CD14-positive monocyte (primary cell): Measurements from ENCODE around the gene RABL6. TPM values are rescaled to one million over a fixed set of nuclear protein-coding genes. Genes with fewer than 3 reads are reported as not detected.
A peak's percentile ranks its signal among the peaks of the same experiment; 100 is the strongest.

ENCODE experiments used
- DNase-seq, 3 donors: peaks; one replicate each; pipeline ENCODE4 v3.0.0-alpha.2; 2011 to 2022
- H2AFZ ChIP-seq: 2 replicates; pipeline ENCODE4 v1.6.0; 2012; ENCODE audit warnings: mild to moderate bottlenecking, low read depth, low read length, inconsistent platforms; ENCODE audit not compliant: insufficient read depth, poor library complexity, severe bottlenecking
- H3K27ac ChIP-seq, 2 donors: 1 replicate in 1 of 2; 2 replicates in 1 of 2; pipeline ENCODE4 v1.5.1; 2012 to 2013; ENCODE audit warnings: low read length in 2 of 2, control low read depth in 1 of 2, inconsistent platforms in 1 of 2, low read depth in 1 of 2, mild to moderate bottlenecking in 1 of 2
- H3K27me3 ChIP-seq, 2 donors: one replicate each; pipeline versions ENCODE4 v1.6.0 to v1.6.1; 2011 to 2013; ENCODE audit warnings: low read length in 2 of 2; ENCODE audit not compliant: control insufficient read depth in 2 of 2, insufficient read depth in 2 of 2
- H3K36me3 ChIP-seq, 2 donors: replicated peaks in 1 of 2; 1 replicate in 1 of 2; 2 replicates in 1 of 2; pipeline versions ENCODE4 v1.5.1 to v1.6.1; 2012 to 2013; ENCODE audit warnings: low read length in 2 of 2, control low read depth in 1 of 2, inconsistent platforms in 1 of 2, mild to moderate bottlenecking in 1 of 2; ENCODE audit not compliant: insufficient read depth in 2 of 2, control insufficient read depth in 1 of 2
- H3K4me1 ChIP-seq, 2 donors: 1 replicate in 1 of 2; 2 replicates in 1 of 2; pipeline versions ENCODE4 v1.5.1 to v1.6.1; 2012 to 2013; ENCODE audit warnings: low read length in 2 of 2, control low read depth in 1 of 2, inconsistent platforms in 1 of 2, mild to moderate bottlenecking in 1 of 2, moderate library complexity in 1 of 2; ENCODE audit not compliant: insufficient read depth in 2 of 2, control insufficient read depth in 1 of 2
- H3K4me2 ChIP-seq: replicated peaks from 2 replicates; pipeline ENCODE3; 2012; ENCODE audit warnings: low read length, moderate library complexity, mild to moderate bottlenecking; ENCODE audit not compliant: poor library complexity, severe bottlenecking; ENCODE audit errors: extremely low read depth
- H3K4me3 ChIP-seq, 3 experiments: fragments of 200-600 bp in 1 of 3; sonication (generic) in 1 of 3; replicated peaks in 1 of 3; 1 replicate in 2 of 3; 2 replicates in 1 of 3; pipeline ENCODE4 v1.5.1; 2011 to 2013; ENCODE audit warnings: low read length in 3 of 3, mild to moderate bottlenecking in 3 of 3, control low read depth in 2 of 3, low read depth in 2 of 3, inconsistent platforms in 1 of 3, moderate library complexity in 1 of 3
- H3K79me2 ChIP-seq: 2 replicates; pipeline ENCODE4 v1.6.0; 2012; ENCODE audit warnings: mild to moderate bottlenecking, control low read depth, inconsistent platforms, low read length, moderate library complexity; ENCODE audit not compliant: insufficient read depth
- H3K9ac ChIP-seq: 2 replicates; pipeline ENCODE4 v1.6.0; 2017; ENCODE audit warnings: low read length, mild to moderate bottlenecking; ENCODE audit not compliant: insufficient read depth, poor library complexity, severe bottlenecking
- H3K9me3 ChIP-seq, 2 donors: replicated peaks in 1 of 2; 1 replicate in 1 of 2; 2 replicates in 1 of 2; pipeline versions ENCODE4 v1.5.1 to v1.6.1; 2012 to 2013; ENCODE audit warnings: low read length in 2 of 2, control low read depth in 1 of 2; ENCODE audit not compliant: control insufficient read depth in 1 of 2, insufficient read depth in 1 of 2
- H4K20me1 ChIP-seq: 2 replicates; pipeline ENCODE4 v1.6.0; 2012; ENCODE audit warnings: mild to moderate bottlenecking, low read length, control low read depth, moderate library complexity; ENCODE audit not compliant: insufficient read depth
- H3K27ac Mint-ChIP-seq, 7 donors: one replicate each; pipeline ENCODE4 v1.8.0; 2020; ENCODE audit warnings: mild to moderate bottlenecking in 7 of 7, mixed read lengths in 7 of 7, moderate library complexity in 6 of 7, inconsistent platforms in 2 of 7
- H3K27me3 Mint-ChIP-seq, 3 donors: one replicate each; pipeline ENCODE4 v1.8.0; 2021 to 2022; ENCODE audit warnings: low read depth in 3 of 3, mild to moderate bottlenecking in 3 of 3, mixed read lengths in 3 of 3, moderate library complexity in 3 of 3, inconsistent platforms in 1 of 3
- H3K36me3 Mint-ChIP-seq, 2 donors: one replicate each; pipeline ENCODE4 v1.8.0; 2020; ENCODE audit warnings: mixed read lengths in 2 of 2, inconsistent platforms in 1 of 2, mild to moderate bottlenecking in 1 of 2
- H3K4me1 Mint-ChIP-seq: one replicate; pipeline ENCODE4 v1.8.0; 2020; ENCODE audit warnings: mild to moderate bottlenecking, mixed read lengths
- H3K4me3 Mint-ChIP-seq, 2 donors: one replicate each; pipeline ENCODE4 v1.8.0; 2020; ENCODE audit warnings: mild to moderate bottlenecking in 2 of 2, mixed read lengths in 2 of 2, moderate library complexity in 1 of 2
- H3K9me3 Mint-ChIP-seq, 7 donors: one replicate each; pipeline ENCODE4 v1.8.0; 2020 to 2022; ENCODE audit warnings: mixed read lengths in 7 of 7, mild to moderate bottlenecking in 6 of 7, moderate library complexity in 6 of 7, inconsistent platforms in 2 of 7
- WGBS: methylation state at CpG from one replicate; pipeline ENCODE4 v1.1.5; 2013; ENCODE audit warnings: missing lambda C conversion rate; ENCODE audit not compliant: insufficient coverage; 5-methylcytosine and 5-hydroxymethylcytosine counted together
- intact Hi-C, 2 donors: fragments of 100-400 bp; cut with micrococcal nuclease; formaldehyde crosslinking; loops; one replicate each; pipeline versions ENCODE4 v1.15.0 to v1.15.1; 2023
- polyA plus RNA-seq, 3 donors: library from polyadenylated mRNA; depleted of rRNA in 1 of 3; unstranded in 2 of 3; stranded (reverse) in 1 of 3; fragments of 300-500 nt in 2 of 3; fragments of >200 nt in 1 of 3; fragmentation: Illumina TruSeq in 2 of 3; gene quantifications; 1 replicate in 2 of 3; 2 replicates in 1 of 3; pipeline ENCODE4 v1.2.3, GENCODE V29; 2012 to 2021
- TF ChIP-seq, protein P1 (sequence below): fragments of 200-600 bp; IDR thresholded peaks from one replicate; pipeline ENCODE4 v1.8.0; 2022; ENCODE audit warnings: antibody characterized with exemption, mild to moderate bottlenecking

The RABL6 gene
- polyA plus RNA-seq, 3 donors, result 6.7 to 30.9 (median 8.1) TPM

DNA sequence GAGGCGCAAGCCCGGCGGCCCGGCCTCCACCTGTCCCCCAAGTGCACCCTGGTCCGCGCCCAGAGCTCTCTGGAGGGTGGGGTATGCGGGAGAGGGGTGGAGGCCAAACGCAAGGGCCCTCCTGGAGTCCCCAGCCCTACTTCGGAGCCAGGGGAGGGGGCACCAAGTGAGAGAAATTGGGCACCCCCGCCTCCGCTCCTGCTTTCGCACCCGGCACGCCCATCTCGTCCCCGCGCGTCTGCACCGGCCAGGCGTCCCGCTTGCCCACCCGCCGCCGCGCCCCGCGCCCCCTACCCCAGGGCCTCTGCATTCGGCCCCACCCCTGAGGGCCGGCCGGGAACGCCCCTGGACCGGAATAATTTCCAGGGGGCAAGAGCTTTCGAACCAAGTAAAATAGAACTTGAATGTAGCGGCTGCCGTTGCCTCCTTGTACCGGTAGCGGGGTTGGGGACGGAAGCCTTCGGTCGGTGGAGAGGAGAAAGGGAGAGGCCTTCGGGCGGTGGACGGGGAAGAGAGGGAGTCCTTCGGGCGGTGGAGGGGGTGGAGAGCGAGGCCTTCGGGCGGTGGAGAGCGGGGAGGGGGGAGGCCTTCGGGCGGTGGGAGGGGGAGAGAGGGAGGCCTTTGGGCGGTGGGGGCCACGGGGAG, 40.8 kb downstream of the RABL6 start:
- Histone ChIP-seq H3K4me1 (peaks cover 22 to 42% of the 10 kb centered on the region in 2 donors), H3K27me3 (peaks cover 12 to 31% of the 10 kb centered on the region in 2 donors), H3K4me3 (peak overlapping the region; percentile 74 to 93 (median 76)), H3K9me3 (peaks cover 0 to 5% of the 10 kb centered on the region in 2 donors), H3K36me3 (peaks cover 0 to 5% of the 10 kb centered on the region in 2 donors), H3K4me2 (peak overlapping the region; percentile 99), H4K20me1 (peaks cover 9% of the 10 kb centered on the region), H3K79me2 (no peaks in the 10 kb centered on the region), H3K27ac (peak overlapping the region; percentile 31 to 73), H2AFZ (peak overlapping the region; percentile 68), H3K9ac (peak overlapping the region; percentile 56)
- peaks cover 29 to 41% (median 30%) of the 10 kb centered on the region in 3 donors for H3K27me3 Mint-ChIP-seq
- H3K4me3 Mint-ChIP-seq, result peak overlapping the region; percentile 92 to 97
- DNase-seq, result peak in 2 of 3 donors; percentile 15 to 28
- TF ChIP-seq, protein P1, sequence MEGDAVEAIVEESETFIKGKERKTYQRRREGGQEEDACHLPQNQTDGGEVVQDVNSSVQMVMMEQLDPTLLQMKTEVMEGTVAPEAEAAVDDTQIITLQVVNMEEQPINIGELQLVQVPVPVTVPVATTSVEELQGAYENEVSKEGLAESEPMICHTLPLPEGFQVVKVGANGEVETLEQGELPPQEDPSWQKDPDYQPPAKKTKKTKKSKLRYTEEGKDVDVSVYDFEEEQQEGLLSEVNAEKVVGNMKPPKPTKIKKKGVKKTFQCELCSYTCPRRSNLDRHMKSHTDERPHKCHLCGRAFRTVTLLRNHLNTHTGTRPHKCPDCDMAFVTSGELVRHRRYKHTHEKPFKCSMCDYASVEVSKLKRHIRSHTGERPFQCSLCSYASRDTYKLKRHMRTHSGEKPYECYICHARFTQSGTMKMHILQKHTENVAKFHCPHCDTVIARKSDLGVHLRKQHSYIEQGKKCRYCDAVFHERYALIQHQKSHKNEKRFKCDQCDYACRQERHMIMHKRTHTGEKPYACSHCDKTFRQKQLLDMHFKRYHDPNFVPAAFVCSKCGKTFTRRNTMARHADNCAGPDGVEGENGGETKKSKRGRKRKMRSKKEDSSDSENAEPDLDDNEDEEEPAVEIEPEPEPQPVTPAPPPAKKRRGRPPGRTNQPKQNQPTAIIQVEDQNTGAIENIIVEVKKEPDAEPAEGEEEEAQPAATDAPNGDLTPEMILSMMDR, result no peak
- peak overlapping the region in 4 of 7 donors; percentile 49 to 97 (median 90) for H3K27ac Mint-ChIP-seq
- intact Hi-C loops, result loop anchor here (2.0 to 10.0 kb wide), 5 partner anchors 38 to 104 kb away; partner anchors contain the start of genes TRAF2 (in 2 of the 2), C8G (in 1 of the 2), FBXW5 (in 1 of the 2) and LCN12 (in 1 of the 2)
- peaks cover 0 to 9% of the 10 kb centered on the region in 2 donors for H3K36me3 Mint-ChIP-seq
- under 1% methylated on average over 38 of the region's 53 CpGs for WGBS
- H3K9me3 Mint-ChIP-seq, result peaks cover 0 to 15% (median 10%) of the 10 kb centered on the region in 7 donors
- peaks cover 22% of the 10 kb centered on the region for H3K4me1 Mint-ChIP-seq

DNA sequence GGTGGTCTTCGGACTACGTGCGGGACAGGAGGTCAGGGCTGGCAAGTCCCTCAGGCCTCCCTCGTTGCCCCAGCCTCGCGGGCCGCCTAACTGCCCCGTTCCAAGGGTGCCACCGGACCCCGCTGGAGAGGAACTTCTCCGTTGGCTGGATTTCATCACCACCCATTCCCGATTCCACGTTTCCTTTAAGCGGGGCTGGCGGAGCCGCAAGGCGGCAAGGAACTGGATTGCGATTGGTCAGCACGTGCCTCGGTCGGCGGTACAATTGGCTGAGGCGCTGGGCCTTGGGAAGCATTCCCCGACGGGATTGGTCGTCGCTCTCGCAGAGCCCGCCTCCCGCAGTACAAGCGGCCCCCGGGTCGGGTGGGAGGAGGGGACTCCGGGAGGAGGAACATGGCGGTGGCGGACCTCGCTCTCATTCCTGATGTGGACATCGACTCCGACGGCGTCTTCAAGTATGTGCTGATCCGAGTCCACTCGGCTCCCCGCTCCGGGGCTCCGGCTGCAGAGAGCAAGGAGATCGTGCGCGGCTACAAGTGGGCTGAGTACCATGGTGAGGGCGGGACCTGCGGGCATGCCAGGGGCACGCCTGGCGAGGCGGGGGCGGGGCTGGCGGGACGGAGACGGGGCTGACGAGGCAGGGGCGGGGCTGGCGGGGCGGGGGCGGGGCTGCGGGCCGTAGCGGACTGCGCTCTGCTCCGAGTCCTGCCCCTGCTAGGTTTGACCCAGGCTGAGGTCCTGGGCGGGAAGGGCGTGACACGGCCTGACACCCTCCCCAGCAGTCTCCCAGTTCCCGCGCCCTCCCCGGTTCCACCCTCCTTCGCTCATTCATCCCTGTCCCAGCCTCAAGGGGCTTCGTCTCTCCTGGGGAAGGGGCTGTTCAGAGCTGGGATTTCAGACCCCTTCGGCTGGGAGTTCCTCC, 41.6 kb downstream of the RABL6 start, which contains the start of gene PHPT1:
Gene PHPT1, plus strand, starts transcription at position 372 of the 922 bp plus-strand sequence. Its CDS starts 22 bp downstream, at position 394.
- DNase-seq, result peak; percentile 98
- Mint-ChIP-seq H3K27me3 (peaks cover 24 to 33% (median 24%) of the 10 kb centered on the region in 3 donors), H3K27ac (peak within 1 kb of the TSS; percentile 84 to 97 (median 96)), H3K9me3 (peaks cover 0 to 13% (median 9%) of the 10 kb centered on the region in 7 donors), H3K4me3 (peak within 1 kb of the TSS; percentile 92 to 97), H3K36me3 (peaks cover 0 to 9% of the 10 kb centered on the region in 2 donors), H3K4me1 (peaks cover 20% of the 10 kb centered on the region)
- Histone ChIP-seq H3K4me1 (peaks cover 21 to 34% of the 10 kb centered on the region in 2 donors), H3K27ac (peak within 1 kb of the TSS; percentile 31 to 73), H3K9me3 (peaks cover 0 to 5% of the 10 kb centered on the region in 2 donors), H3K36me3 (peaks cover 0 to 5% of the 10 kb centered on the region in 2 donors), H2AFZ (peak within 1 kb of the TSS; percentile 68), H3K4me2 (peak within 1 kb of the TSS; percentile 99), H3K4me3 (peak within 1 kb of the TSS; percentile 74 to 93 (median 76)), H3K9ac (peak within 1 kb of the TSS; percentile 56), H4K20me1 (peaks cover 9% of the 10 kb centered on the region), H3K79me2 (no peaks in the 10 kb centered on the region), H3K27me3 (peaks cover 12 to 24% of the 10 kb centered on the region in 2 donors)
- intact Hi-C loops, result loop anchor here (2.0 to 10.0 kb wide), 5 partner anchors 38 to 103 kb away; partner anchors contain the start of genes TRAF2 (in 2 of the 2), C8G (in 1 of the 2), FBXW5 (in 1 of the 2) and LCN12 (in 1 of the 2)
- TF ChIP-seq, protein P1, result no peak
- under 1% methylated on average over 57 of the region's 77 CpGs for WGBS
